Mammary epithelial cell (primary cell): Measurements from ENCODE around the gene PSAPL1.

Experiments
- EZH2 ChIP-seq: IDR thresholded peaks from 2 replicates; pipeline ENCODE4 v1.6.1; 2012; ENCODE audit warnings: low read length, inconsistent platforms, borderline replicate concordance
- TF ChIP-seq, protein P1 (sequence below), 2 donors: IDR thresholded peaks in 1 of 2; conservative IDR thresholded peaks in 1 of 2; 2 replicates each; pipeline ENCODE4 v1.5.1; 2011 to 2012; ENCODE audit warnings: inconsistent platforms in 2 of 2, low read length in 2 of 2, mild to moderate bottlenecking in 2 of 2, control low read depth in 1 of 2, low read depth in 1 of 2; ENCODE audit not compliant: insufficient read depth in 1 of 2; ENCODE audit errors: extremely low read depth in 1 of 2

- no peak for TF ChIP-seq EZH2
- TF ChIP-seq, protein P1, sequence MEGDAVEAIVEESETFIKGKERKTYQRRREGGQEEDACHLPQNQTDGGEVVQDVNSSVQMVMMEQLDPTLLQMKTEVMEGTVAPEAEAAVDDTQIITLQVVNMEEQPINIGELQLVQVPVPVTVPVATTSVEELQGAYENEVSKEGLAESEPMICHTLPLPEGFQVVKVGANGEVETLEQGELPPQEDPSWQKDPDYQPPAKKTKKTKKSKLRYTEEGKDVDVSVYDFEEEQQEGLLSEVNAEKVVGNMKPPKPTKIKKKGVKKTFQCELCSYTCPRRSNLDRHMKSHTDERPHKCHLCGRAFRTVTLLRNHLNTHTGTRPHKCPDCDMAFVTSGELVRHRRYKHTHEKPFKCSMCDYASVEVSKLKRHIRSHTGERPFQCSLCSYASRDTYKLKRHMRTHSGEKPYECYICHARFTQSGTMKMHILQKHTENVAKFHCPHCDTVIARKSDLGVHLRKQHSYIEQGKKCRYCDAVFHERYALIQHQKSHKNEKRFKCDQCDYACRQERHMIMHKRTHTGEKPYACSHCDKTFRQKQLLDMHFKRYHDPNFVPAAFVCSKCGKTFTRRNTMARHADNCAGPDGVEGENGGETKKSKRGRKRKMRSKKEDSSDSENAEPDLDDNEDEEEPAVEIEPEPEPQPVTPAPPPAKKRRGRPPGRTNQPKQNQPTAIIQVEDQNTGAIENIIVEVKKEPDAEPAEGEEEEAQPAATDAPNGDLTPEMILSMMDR (conservative IDR thresholded peaks at IDR 0.05 in 1 of 2, IDR thresholded peaks at IDR 0.05 in 1 of 2; ENCODE audit: extremely low read depth in 1 of 2, insufficient read depth in 1 of 2, low read depth in 1 of 2, low read length in 2 of 2): no peak
Measured at GRCh38 chr4:7425124-7425523, 9.6 kb downstream of the PSAPL1 start.
